ENCODE data around the gene VN1R2. TPM values are rescaled to one million over a fixed set of nuclear protein-coding genes. Genes with fewer than 3 reads are reported as not detected.

The VN1R2 gene
- total and polyA plus RNA-seq, 2 experiments from 2014 or later: not detected

- TF ChIP-seq ZNF462 (CRISPR knock-in tag; IDR thresholded peaks at IDR 0.05): no peak
- TF ChIP-seq ZNF114 (CRISPR knock-in tag; IDR thresholded peaks at IDR 0.05): no peak
- TF ChIP-seq NANOG (IDR thresholded peaks at IDR 0.05; ENCODE audit: borderline replicate concordance): no peak
- TF ChIP-seq CREB1 (CRISPR knock-in tag; IDR thresholded peaks at IDR 0.05; ENCODE audit: low read depth): no peak
- no peak for TF ChIP-seq ETS1 (IDR thresholded peaks at IDR 0.05)
- no peak for TF ChIP-seq EZH2 (IDR thresholded peaks at IDR 0.05; ENCODE audit: low read depth, unreplicated experiment)
Observed at GRCh38 chr19:53237114-53237777, 20.8 kb upstream of the VN1R2 start (continued).

- H2AFZ ChIP-seq: no peak overlapping the region
- H3K4me3 Mint-ChIP-seq: no peak overlapping the region
- no peak overlapping the region for H3K4me2 ChIP-seq
- H3K4me3 ChIP-seq: no peak overlapping the region
- no peaks in the 10 kb centered on the region for H3K4me1 ChIP-seq (ENCODE audit: insufficient read depth)
- H3K36me3 ChIP-seq (ENCODE audit: insufficient read depth): peaks cover 63% of the 10 kb centered on the region
- H3F3A ChIP-seq (replicated peaks; ENCODE audit: low read depth): no peaks in the 10 kb centered on the region
- H3K4me1 Mint-ChIP-seq: no peaks in the 10 kb centered on the region
- no peaks in the 10 kb centered on the region for H4K20me1 ChIP-seq (replicated peaks; ENCODE audit: insufficient read depth)
- H3K27me3 Mint-ChIP-seq (ENCODE audit: insufficient read depth, low read depth, poor library complexity): no peaks in the 10 kb centered on the region
- peaks cover 89% of the 10 kb centered on the region for H3K9me3 Mint-ChIP-seq
- H3K36me3 Mint-ChIP-seq (ENCODE audit: low read depth): peaks cover 99% of the 10 kb centered on the region
- no peak for TF ChIP-seq CTCF (conservative IDR thresholded peaks at IDR 0.05; ENCODE audit: low read depth in 2 of 2)
- no peak for TF ChIP-seq POLR2AphosphoS5 (IDR thresholded peaks at IDR 0.05; ENCODE audit: low read depth)
- no peak for TF ChIP-seq ETS1 (IDR thresholded peaks at IDR 0.05)
- no peaks in the 10 kb centered on the region; the same call in 1 of the 2 replicates for H3K9me2 ChIP-seq (ENCODE audit: insufficient read depth)
- no peak for DNase-seq (ENCODE audit: low spot score)
- H3K27ac Mint-ChIP-seq: no peak overlapping the region
- no peak for ATAC-seq
- H3K27me3 ChIP-seq (ENCODE audit: insufficient read depth): no peaks in the 10 kb centered on the region
- H3K27ac ChIP-seq (ENCODE audit: low read depth): no peak overlapping the region
- H3K79me2 ChIP-seq (replicated peaks; ENCODE audit: insufficient read depth): peaks cover 5% of the 10 kb centered on the region; the same call in 1 of the 2 replicates
Observed at GRCh38 chr19:53246498-53246897, 11.6 kb upstream of the VN1R2 start.
